Measurements from ENCODE around the gene TMEM187. TPM values are rescaled to one million over a fixed set of nuclear protein-coding genes. Genes with fewer than 3 reads are reported as not detected.

Gene TMEM187
- total and polyA plus RNA-seq, 8 donors = 3.9 to 13.5 (median 6.3) TPM

DNA sequence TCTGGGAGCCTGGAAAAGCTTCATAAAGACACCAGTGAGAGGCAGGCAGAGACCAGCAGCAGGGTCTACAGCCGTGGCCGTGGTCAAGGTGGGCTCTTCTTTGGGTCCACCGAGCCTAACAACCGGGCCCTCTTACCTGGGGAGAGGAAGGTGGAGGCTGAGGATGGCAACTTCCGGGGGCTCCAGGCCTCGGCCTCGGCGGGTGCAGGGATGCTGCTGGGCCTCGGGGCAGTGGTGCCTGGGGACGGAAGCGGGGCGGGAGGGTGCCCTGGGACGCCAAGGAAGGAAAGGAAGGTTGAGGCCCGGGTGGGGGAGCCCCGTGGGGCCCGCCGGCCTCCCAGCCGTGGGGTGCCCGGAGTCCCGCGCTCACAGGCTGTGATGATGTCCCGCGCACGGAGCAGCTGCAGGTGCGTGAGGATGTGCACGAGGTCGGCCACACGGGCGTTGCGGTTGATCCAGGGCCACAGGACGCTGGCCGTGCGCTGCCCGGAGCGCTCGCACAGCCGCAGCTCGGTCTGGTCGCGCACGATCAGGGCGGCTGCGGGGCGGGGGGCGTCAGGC is 46.6 kb downstream of the TMEM187 start:
- Histone ChIP-seq H3K9me3 (no peaks in the 10 kb centered on the region), H3K36me3 (peaks cover 0 to 40% of the 10 kb centered on the region in 2 donors), H3K27ac (peak overlapping the region; percentile 65 to 87), H3K27me3 (no peaks in the 10 kb centered on the region), H3K4me3 (peak overlapping the region; percentile 36 to 62), H3K4me1 (peaks cover 0 to 19% of the 10 kb centered on the region in 2 donors)
- DNase-seq (no peak), ATAC-seq (no peak)
- intact Hi-C loops (cut with DNase I) = no loop called here
- TF ChIP-seq, protein P1, sequence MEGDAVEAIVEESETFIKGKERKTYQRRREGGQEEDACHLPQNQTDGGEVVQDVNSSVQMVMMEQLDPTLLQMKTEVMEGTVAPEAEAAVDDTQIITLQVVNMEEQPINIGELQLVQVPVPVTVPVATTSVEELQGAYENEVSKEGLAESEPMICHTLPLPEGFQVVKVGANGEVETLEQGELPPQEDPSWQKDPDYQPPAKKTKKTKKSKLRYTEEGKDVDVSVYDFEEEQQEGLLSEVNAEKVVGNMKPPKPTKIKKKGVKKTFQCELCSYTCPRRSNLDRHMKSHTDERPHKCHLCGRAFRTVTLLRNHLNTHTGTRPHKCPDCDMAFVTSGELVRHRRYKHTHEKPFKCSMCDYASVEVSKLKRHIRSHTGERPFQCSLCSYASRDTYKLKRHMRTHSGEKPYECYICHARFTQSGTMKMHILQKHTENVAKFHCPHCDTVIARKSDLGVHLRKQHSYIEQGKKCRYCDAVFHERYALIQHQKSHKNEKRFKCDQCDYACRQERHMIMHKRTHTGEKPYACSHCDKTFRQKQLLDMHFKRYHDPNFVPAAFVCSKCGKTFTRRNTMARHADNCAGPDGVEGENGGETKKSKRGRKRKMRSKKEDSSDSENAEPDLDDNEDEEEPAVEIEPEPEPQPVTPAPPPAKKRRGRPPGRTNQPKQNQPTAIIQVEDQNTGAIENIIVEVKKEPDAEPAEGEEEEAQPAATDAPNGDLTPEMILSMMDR (IDR thresholded peaks at IDR 0.05) = no peak

- Histone ChIP-seq H3K36me3 (peaks cover 0 to 33% of the 10 kb centered on the region in 2 donors), H3K27ac (peak within 1 kb of the TSS; percentile 86 to 92), H3K4me1 (peaks cover 0 to 19% of the 10 kb centered on the region in 2 donors), H3K9me3 (no peaks in the 10 kb centered on the region), H3K4me3 (peak within 1 kb of the TSS; percentile 36 to 62), H3K27me3 (no peaks in the 10 kb centered on the region)
- TF ChIP-seq, protein P1 (IDR thresholded peaks at IDR 0.05) = no peak
- DNase-seq (peak; percentile 28 to 92 (median 55)), ATAC-seq (peak; percentile 82)
- intact Hi-C loops (cut with DNase I) = no loop called here
Measured at GRCh38 chrX:154019633-154020528, 47.3 kb downstream of the TMEM187 start, which contains the start of gene IRAK1. Gene IRAK1 (minus strand): TSS chrX:154019902. CDS start chrX:154019812, 90 bp downstream.

DNA sequence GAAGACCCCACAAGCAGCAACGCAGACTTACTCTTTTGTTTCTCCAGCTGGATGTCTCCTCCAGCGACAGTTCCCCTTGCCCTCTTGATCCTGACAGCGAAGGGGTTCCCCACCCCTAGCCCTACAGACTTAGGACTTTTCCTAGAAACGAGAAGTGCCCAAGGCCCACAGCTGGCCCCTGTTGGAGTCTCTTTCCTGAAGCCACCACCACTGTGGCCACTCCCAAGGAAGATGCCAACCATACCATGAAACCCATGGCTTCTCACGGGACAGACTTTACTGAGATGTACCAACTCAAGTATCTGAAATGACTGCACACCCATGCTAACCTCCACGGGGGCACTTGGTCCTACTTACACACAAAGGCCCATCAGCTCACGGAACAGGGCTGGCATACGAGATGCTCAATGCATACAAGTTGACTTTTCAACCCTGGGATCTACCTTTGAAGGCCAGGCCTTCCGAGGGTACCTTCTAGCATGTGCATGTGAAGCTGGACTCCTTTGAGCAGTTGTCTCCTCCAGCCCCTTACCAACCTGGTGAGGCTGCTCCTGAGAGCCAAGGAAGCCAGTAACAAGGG is 48.1 kb downstream of the TMEM187 start:
- no peaks in the 10 kb centered on the region for H3K27me3 ChIP-seq
- H3K4me1 ChIP-seq = peaks cover 0 to 19% of the 10 kb centered on the region in 2 donors
- TF ChIP-seq, protein P1 (IDR thresholded peaks at IDR 0.05) = no peak
- H3K9me3 ChIP-seq = no peaks in the 10 kb centered on the region
- intact Hi-C loops (cut with DNase I) = no loop called here
- peak overlapping the region; percentile 86 to 92 for H3K27ac ChIP-seq
- H3K36me3 ChIP-seq = peaks cover 0 to 26% of the 10 kb centered on the region in 2 donors
- peak; percentile 13 for ATAC-seq
- DNase-seq = no peak
- peak overlapping the region; percentile 36 to 62 for H3K4me3 ChIP-seq

GRCh38 chrX:154021131-154021611 is 48.6 kb downstream of the TMEM187 start:
- Histone ChIP-seq H3K36me3 (peaks cover 0 to 20% of the 10 kb centered on the region in 2 donors), H3K4me3 (no peak overlapping the region), H3K27me3 (no peaks in the 10 kb centered on the region), H3K27ac (peak overlapping the region; percentile 13 to 92), H3K4me1 (peaks cover 0 to 19% of the 10 kb centered on the region in 2 donors), H3K9me3 (no peaks in the 10 kb centered on the region)
- DNase-seq (no peak), ATAC-seq (peak; percentile 4)
- intact Hi-C loops (cut with DNase I) = no loop called here
- TF ChIP-seq, protein P1 (IDR thresholded peaks at IDR 0.05) = no peak
